A549 (cell line): ENCODE data around the gene ATF5. TPM values are rescaled to one million over a fixed set of nuclear protein-coding genes. Genes with fewer than 3 reads are reported as not detected.

ENCODE experiments used
- ATAC-seq, 2 experiments: fragments of 200-7000 bp in 1 of 2; fragments of >200 bp in 1 of 2; cut with Nextera tagmentation in 1 of 2; cut with Tn5 transposase in 1 of 2; 3 replicates each; pipeline versions ENCODE4 v1.8.0 to v1.9.1; 2018 to 2020; ENCODE audit warnings: mild to moderate bottlenecking in 1 of 2, moderate library complexity in 1 of 2
- CTCF ChIA-PET: fragments of 300-600 bp; sonication (Branson Sonifier 250); formaldehyde crosslinking; extraction: SDS; loops from one replicate; lab custom pipeline; 2021; ENCODE audit warnings: antibody characterized with exemption, inconsistent platforms; lab: Yijun Ruan, JAX
- POLR2A ChIA-PET: fragments of 350-600 bp; formaldehyde crosslinking; extraction: SDS; loops from one replicate; lab custom pipeline; 2021; ENCODE audit warnings: antibody characterized with exemption, inconsistent platforms; lab: Yijun Ruan, JAX
- DNase-seq, 2 experiments: peaks; one replicate each; pipeline versions ENCODE4 v3.0.0 to v3.0.0-alpha.2; 2011 to 2016; ENCODE audit warnings: low read depth in 1 of 2, low spot score in 1 of 2
- FAIRE-seq: peaks from 2 replicates; lab custom pipeline; 2011; peaks lifted over from hg19 to GRCh38; lab: Jason Lieb, UNC
- H3K27ac ChIP-seq, 2 experiments: fragments of >200 bp; sonication (Bioruptor Twin); formaldehyde crosslinking; 3 replicates each; pipeline ENCODE4 v1.5.1; 2016 to 2017
- H3K4me1 ChIP-seq: fragments of >200 bp; sonication (Bioruptor Twin); formaldehyde crosslinking; 3 replicates; pipeline ENCODE4 v1.6.1; 2016
- H3K4me2 ChIP-seq: fragments of >200 bp; sonication (Bioruptor Twin); formaldehyde crosslinking; 3 replicates; pipeline ENCODE4 v1.6.1; 2016
- H3K4me3 ChIP-seq: fragments of >200 bp; sonication (Bioruptor Twin); formaldehyde crosslinking; 3 replicates; pipeline ENCODE4 v1.5.1; 2016
- H3K9me3 ChIP-seq: fragments of >200 bp; sonication (Bioruptor Twin); formaldehyde crosslinking; 3 replicates; pipeline ENCODE4 v1.6.1; 2016
- BHLHE40 ChIP-seq: IDR thresholded peaks from 2 replicates; pipeline ENCODE4 v1.6.1; 2012; ENCODE audit warnings: low read depth, low read length, inconsistent platforms
- CBX8 ChIP-seq: fragments of 200-600 bp; sonication (generic); IDR thresholded peaks from 2 replicates; pipeline ENCODE4 v1.6.1; 2016
- CHD2 ChIP-seq: fragments of 150-350 bp; IDR thresholded peaks from 2 replicates; pipeline ENCODE4 v1.6.1; 2014; ENCODE audit warnings: low read length; ENCODE audit not compliant: partially characterized antibody
- EHF ChIP-seq: fragments of 250-450 bp; sonication (Bioruptor Pico); IDR thresholded peaks from 2 replicates; pipeline ENCODE4 v1.5.0; 2020; ENCODE audit warnings: mild to moderate bottlenecking
- EHMT2 ChIP-seq: fragments of 200-600 bp; sonication (generic); IDR thresholded peaks from 2 replicates; pipeline ENCODE4 v1.6.1; 2016; ENCODE audit warnings: antibody characterized with exemption, low read depth, mild to moderate bottlenecking, moderate library complexity
- EP300 ChIP-seq, 2 experiments: fragments of >200 bp; sonication (Bioruptor Twin); formaldehyde crosslinking; IDR thresholded peaks; 2 replicates in 1 of 2; 3 replicates in 1 of 2; pipeline ENCODE4 v1.6.1; 2016 to 2017
- ESRRA ChIP-seq: fragments of 150-350 bp; IDR thresholded peaks from 2 replicates; pipeline ENCODE4 v1.6.1; 2014; ENCODE audit warnings: mild to moderate bottlenecking, low read length, borderline replicate concordance
- FOSL2 ChIP-seq, 2 experiments: fragments of 450-650 bp in 1 of 2; fragments of >200 bp in 1 of 2; sonication (Bioruptor Twin) in 1 of 2; formaldehyde crosslinking; IDR thresholded peaks; 2 replicates each; pipeline versions ENCODE4 v1.5.0 to v1.6.1; 2016 to 2020; ENCODE audit warnings: mild to moderate bottlenecking in 1 of 2, moderate library complexity in 1 of 2
- HOXA7 ChIP-seq: fragments of 250-450 bp; sonication (Bioruptor Pico); IDR thresholded peaks from 2 replicates; pipeline ENCODE4 v1.5.0; 2020; ENCODE audit warnings: mild to moderate bottlenecking, moderate library complexity
- HOXB13 ChIP-seq: fragments of 250-450 bp; sonication (Bioruptor Pico); IDR thresholded peaks from 2 replicates; pipeline ENCODE4 v1.5.0; 2020; ENCODE audit warnings: low read depth, mild to moderate bottlenecking, moderate library complexity
- JUN ChIP-seq, 2 experiments: fragments of >200 bp; sonication (Bioruptor Twin); formaldehyde crosslinking; IDR thresholded peaks; 2 replicates in 1 of 2; 3 replicates in 1 of 2; pipeline ENCODE4 v1.6.1; 2016 to 2017
- KDM1A ChIP-seq: fragments of 200-600 bp; sonication (generic); IDR thresholded peaks from 2 replicates; pipeline ENCODE4 v1.6.1; 2016; ENCODE audit warnings: low read depth, mild to moderate bottlenecking
- NR3C1 ChIP-seq: fragments of >200 bp; sonication (Bioruptor Twin); formaldehyde crosslinking; IDR thresholded peaks from 3 replicates; pipeline ENCODE4 v1.6.1; 2017
- PHF8 ChIP-seq: fragments of 200-600 bp; sonication (generic); IDR thresholded peaks from 2 replicates; pipeline ENCODE4 v1.6.1; 2016; ENCODE audit warnings: low read depth, mild to moderate bottlenecking, antibody characterized with exemption, moderate library complexity, borderline replicate concordance
- POLR2A ChIP-seq: IDR thresholded peaks from 2 replicates; pipeline ENCODE4 v1.6.1; 2012; ENCODE audit warnings: mild to moderate bottlenecking, low read length
- POLR2AphosphoS2 ChIP-seq: conservative IDR thresholded peaks from 2 replicates; pipeline ENCODE4 v1.6.1; 2012; ENCODE audit warnings: low read length, improper control_type of control experiment, inconsistent platforms
- RAD21 ChIP-seq, 2 experiments: fragments of >200 bp in 1 of 2; sonication (Bioruptor Twin) in 1 of 2; formaldehyde crosslinking in 1 of 2; IDR thresholded peaks in 1 of 2; conservative IDR thresholded peaks in 1 of 2; 2 replicates in 1 of 2; 3 replicates in 1 of 2; pipeline ENCODE4 v1.6.1; 2012 to 2018; ENCODE audit warnings: inconsistent platforms in 1 of 2
- RARB ChIP-seq: fragments of 250-450 bp; sonication (Bioruptor Pico); IDR thresholded peaks from 2 replicates; pipeline ENCODE4 v1.8.0; 2021; ENCODE audit warnings: mild to moderate bottlenecking, moderate library complexity
- REST ChIP-seq: fragments of 200-600 bp; sonication (generic); IDR thresholded peaks from 2 replicates; pipeline ENCODE4 v1.6.1; 2016; ENCODE audit warnings: antibody characterized with exemption, mild to moderate bottlenecking, moderate library complexity
- RFX5 ChIP-seq: fragments of 450-650 bp; IDR thresholded peaks from 2 replicates; pipeline ENCODE4 v1.7.1; 2014; ENCODE audit warnings: antibody characterized with exemption, mild to moderate bottlenecking, moderate library complexity
- SMC3 ChIP-seq: fragments of >200 bp; sonication (Bioruptor Twin); formaldehyde crosslinking; IDR thresholded peaks from 3 replicates; pipeline ENCODE4 v1.6.1; 2018; ENCODE audit warnings: inconsistent platforms
- ZC3H11A ChIP-seq: fragments of 450-650 bp; IDR thresholded peaks from 2 replicates; pipeline ENCODE4 v1.6.1; 2014; ENCODE audit warnings: antibody characterized with exemption, mild to moderate bottlenecking
- ZSCAN20 ChIP-seq: fragments of 250-450 bp; sonication (Bioruptor Pico); IDR thresholded peaks from 2 replicates; pipeline ENCODE4 v1.8.0; 2022; ENCODE audit warnings: mild to moderate bottlenecking, moderate library complexity
- WGBS: methylation state at CpG from one replicate; pipeline ENCODE4 v1.1.6; 2017; ENCODE audit errors: missing lambda C conversion rate; 5-methylcytosine and 5-hydroxymethylcytosine counted together
- polyA plus RNA-seq, 4 experiments: library from polyadenylated mRNA; depleted of rRNA in 3 of 4; stranded (reverse); fragments of >200 nt; fragmentation: RNase III in 1 of 4; extraction: RNeasy Plus Mini Kit Qiagen cat#74134 plus additional on column Dnase treatment in 1 of 4; gene quantifications; 2 replicates in 3 of 4; 3 replicates in 1 of 4; pipeline ENCODE4 v1.2.3, GENCODE V29; 2011 to 2017
- TF ChIP-seq, protein P1 (sequence below): IDR thresholded peaks from 2 replicates; pipeline ENCODE4 v1.6.1; 2012
- TF ChIP-seq, protein P2 (sequence below): IDR thresholded peaks from 2 replicates; pipeline ENCODE4 v1.6.1; 2012

The ATF5 gene
- polyA plus RNA-seq, 2 of the 4 experiments (the other 2 are of a cell fraction): 12.9 to 42.8 TPM

- no peak overlapping the region for H3K4me2 ChIP-seq
- H3K4me1 ChIP-seq: no peaks in the 10 kb centered on the region
- FAIRE-seq: no peak
- no peaks in the 10 kb centered on the region for H3K9me3 ChIP-seq
- TF ChIP-seq, protein P1, sequence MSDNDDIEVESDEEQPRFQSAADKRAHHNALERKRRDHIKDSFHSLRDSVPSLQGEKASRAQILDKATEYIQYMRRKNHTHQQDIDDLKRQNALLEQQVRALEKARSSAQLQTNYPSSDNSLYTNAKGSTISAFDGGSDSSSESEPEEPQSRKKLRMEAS: no peak
- TF ChIP-seq BHLHE40 (no peak), EHF (CRISPR knock-in tag) (no peak), REST (no peak), RARB (CRISPR knock-in tag) (no peak), RAD21 (conservative IDR thresholded peaks at IDR 0.05 in 1 of 2, IDR thresholded peaks at IDR 0.05 in 1 of 2) (no peak), ZC3H11A (no peak)
- TF ChIP-seq, protein P2, sequence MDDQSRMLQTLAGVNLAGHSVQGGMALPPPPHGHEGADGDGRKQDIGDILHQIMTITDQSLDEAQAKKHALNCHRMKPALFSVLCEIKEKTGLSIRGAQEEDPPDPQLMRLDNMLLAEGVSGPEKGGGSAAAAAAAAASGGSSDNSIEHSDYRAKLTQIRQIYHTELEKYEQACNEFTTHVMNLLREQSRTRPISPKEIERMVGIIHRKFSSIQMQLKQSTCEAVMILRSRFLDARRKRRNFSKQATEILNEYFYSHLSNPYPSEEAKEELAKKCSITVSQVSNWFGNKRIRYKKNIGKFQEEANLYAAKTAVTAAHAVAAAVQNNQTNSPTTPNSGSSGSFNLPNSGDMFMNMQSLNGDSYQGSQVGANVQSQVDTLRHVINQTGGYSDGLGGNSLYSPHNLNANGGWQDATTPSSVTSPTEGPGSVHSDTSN: no peak
- TF ChIP-seq, all 56 proteins: peak for 0
- ATAC-seq: no peak
- H3K27ac ChIP-seq: no peak overlapping the region
- no peak overlapping the region for H3K4me3 ChIP-seq
- POLR2A ChIA-PET: interaction anchor here (0.5 to 1.0 kb wide), 2 partner anchors 18 to 22 kb away, joined by 3 to 4 read pairs; no protein-coding TSS in a partner anchor
- CTCF ChIA-PET: interaction anchor here (1.0 to 2.4 kb wide), 7 partner anchors 10 to 30 kb away, joined by 3 to 14 read pairs (median 6); no protein-coding TSS in a partner anchor
- WGBS: 96% methylated on average over 23 of the region's 23 CpGs
- no peak for DNase-seq
Measured at GRCh38 chr19:49907745-49908446, 21.1 kb upstream of the ATF5 start.

GRCh38 chr19:49908480-49909420, 20.3 kb upstream of the ATF5 start:
- WGBS: 96% methylated on average over 37 of the region's 37 CpGs
- Histone ChIP-seq H3K9me3 (no peaks in the 10 kb centered on the region), H3K4me1 (no peaks in the 10 kb centered on the region), H3K4me2 (no peak overlapping the region), H3K4me3 (no peak overlapping the region), H3K27ac (no peak overlapping the region)
- POLR2A ChIA-PET: interaction anchor here (0.5 to 1.0 kb wide), 2 partner anchors 17 to 21 kb away, joined by 3 to 4 read pairs; no protein-coding TSS in a partner anchor
- TF ChIP-seq ZSCAN20 (no peak), ESRRA (no peak), NR3C1 (no peak), HOXA7 (CRISPR knock-in tag) (no peak), FOSL2 (IDR thresholded peaks at IDR 0.05) (no peak), FOSL2 (CRISPR knock-in tag; IDR thresholded peaks at IDR 0.05) (no peak), HOXB13 (CRISPR knock-in tag) (no peak), CHD2 (no peak), SMC3 (no peak), JUN (IDR thresholded peaks at IDR 0.05) (no peak), POLR2A (no peak), EHMT2 (no peak), KDM1A (no peak), PHF8 (no peak), RAD21 (conservative IDR thresholded peaks at IDR 0.05 in 1 of 2, IDR thresholded peaks at IDR 0.05 in 1 of 2) (no peak), RFX5 (no peak), POLR2AphosphoS2 (no peak), CBX8 (no peak), EP300 (IDR thresholded peaks at IDR 0.05) (no peak)
- TF ChIP-seq, protein P1: no peak
- no peak for ATAC-seq
- FAIRE-seq: no peak
- CTCF ChIA-PET: interaction anchor here (1.0 to 2.4 kb wide), 4 partner anchors 11 to 29 kb away, joined by 3 to 14 read pairs (median 6); no protein-coding TSS in a partner anchor
- DNase-seq: no peak
